Mesenteric fat pad (tissue), 1 donor: ENCODE data around the gene IGIP. TPM values are rescaled to one million over a fixed set of nuclear protein-coding genes. Genes with fewer than 3 reads are reported as not detected.

Experiments used
- DNase-seq: peaks from one replicate; pipeline ENCODE4 v3.0.0-alpha.2; 2020; ENCODE audit warnings: low spot score
- long read RNA-seq: library from polyadenylated mRNA; unstranded; transcript quantifications from one replicate; pipeline ENCODE4 v2.0.0, GENCODE V29; 2020
- total RNA-seq: library from RNA; stranded (reverse); fragmentation: NEBNext Ultra II Directional; extraction: Animal tissue kit (Norgen Biotek cat#: 25700); gene quantifications from one replicate; pipeline ENCODE4 v1.2.1, GENCODE V29; 2021
- donor health status: DM: yes; HTN: yes; CAD: no.

Gene IGIP
- total RNA-seq, result 13.3 TPM
- long read RNA-seq, result 0 reads

- no peak for DNase-seq
Observed at GRCh38 chr5:140125637-140126036, at the start of gene IGIP. TSS of gene IGIP (plus strand) at chr5:140125937. CDS start at chr5:140128477, 2,540 bp downstream.

GRCh38 chr5:140076142-140076541, 49.6 kb upstream of the IGIP start:
- no peak for DNase-seq

DNA sequence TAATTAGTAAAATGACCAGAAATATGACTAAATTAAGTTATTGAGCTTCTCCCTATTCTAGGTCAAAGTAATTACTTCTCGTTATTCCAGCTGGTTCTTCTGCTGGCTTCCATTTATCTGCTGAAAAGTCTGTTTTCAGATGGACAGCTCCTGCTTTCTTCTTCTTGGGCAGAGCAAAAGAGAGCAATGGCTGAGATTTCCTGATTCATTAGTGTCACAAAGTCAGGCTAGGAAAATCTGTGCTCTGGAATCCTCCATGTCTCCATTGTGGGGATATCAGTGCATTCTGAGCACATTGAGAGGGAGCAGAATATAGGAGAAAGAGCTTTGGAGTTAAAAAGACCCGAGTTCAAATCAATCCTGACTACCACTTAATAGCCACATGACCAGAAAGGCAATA, 48.9 kb upstream of the IGIP start:
- no peak for DNase-seq

DNA sequence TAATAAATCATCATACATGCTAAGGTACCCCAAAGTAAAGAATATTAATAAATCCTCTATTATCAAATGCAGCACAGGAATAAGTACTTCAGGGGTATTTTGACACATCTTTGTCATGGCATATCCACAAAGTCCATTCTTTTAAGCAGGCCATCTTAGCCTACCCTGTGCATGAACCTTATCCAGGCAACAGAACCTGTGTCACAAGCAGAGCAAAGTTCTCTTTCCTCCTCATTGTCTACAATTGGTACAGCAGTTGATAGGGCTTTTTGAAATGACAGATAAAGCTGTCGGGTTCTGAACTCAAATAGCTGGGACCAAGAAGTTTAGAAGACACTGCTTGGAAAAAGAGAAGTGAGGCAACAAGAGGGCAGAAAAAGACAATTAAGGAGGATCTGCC, 42.6 kb upstream of the IGIP start:
- DNase-seq, result no peak

- DNase-seq, result no peak
Observed at GRCh38 chr5:140083650-140084049, 42.1 kb upstream of the IGIP start.

GRCh38 chr5:140084541-140084940, 41.2 kb upstream of the IGIP start:
- DNase-seq, result no peak

GRCh38 chr5:140090251-140090650, 35.5 kb upstream of the IGIP start:
- no peak for DNase-seq

GRCh38 chr5:140093179-140093578, 32.6 kb upstream of the IGIP start:
- DNase-seq, result no peak

GRCh38 chr5:140093866-140094265, 31.9 kb upstream of the IGIP start:
- DNase-seq, result no peak

GRCh38 chr5:140094889-140095288, 30.8 kb upstream of the IGIP start:
- no peak for DNase-seq

GRCh38 chr5:140101179-140101578, 24.6 kb upstream of the IGIP start:
- DNase-seq, result no peak

DNA sequence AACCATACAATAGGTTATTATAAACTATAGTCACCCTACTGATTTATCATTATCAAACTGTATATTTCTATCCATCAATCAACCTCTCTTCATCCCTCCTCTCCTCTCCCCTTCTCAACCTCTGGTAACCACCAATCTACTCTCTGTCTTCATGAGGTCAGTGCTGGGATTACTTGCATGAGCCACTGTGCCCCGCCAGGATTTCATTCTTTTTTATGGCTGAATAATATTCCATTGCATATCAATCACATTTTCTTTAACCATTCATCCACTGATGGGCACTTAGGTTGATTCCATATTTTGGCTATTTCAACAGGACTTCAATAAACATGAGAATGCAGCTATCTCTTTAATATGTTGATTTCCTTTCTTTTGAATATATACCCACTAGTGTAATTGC, 22.6 kb upstream of the IGIP start:
- no peak for DNase-seq

- no peak for DNase-seq
Observed at GRCh38 chr5:140104100-140104499, 21.6 kb upstream of the IGIP start.

GRCh38 chr5:140106101-140106500, 19.6 kb upstream of the IGIP start:
- no peak for DNase-seq

DNA sequence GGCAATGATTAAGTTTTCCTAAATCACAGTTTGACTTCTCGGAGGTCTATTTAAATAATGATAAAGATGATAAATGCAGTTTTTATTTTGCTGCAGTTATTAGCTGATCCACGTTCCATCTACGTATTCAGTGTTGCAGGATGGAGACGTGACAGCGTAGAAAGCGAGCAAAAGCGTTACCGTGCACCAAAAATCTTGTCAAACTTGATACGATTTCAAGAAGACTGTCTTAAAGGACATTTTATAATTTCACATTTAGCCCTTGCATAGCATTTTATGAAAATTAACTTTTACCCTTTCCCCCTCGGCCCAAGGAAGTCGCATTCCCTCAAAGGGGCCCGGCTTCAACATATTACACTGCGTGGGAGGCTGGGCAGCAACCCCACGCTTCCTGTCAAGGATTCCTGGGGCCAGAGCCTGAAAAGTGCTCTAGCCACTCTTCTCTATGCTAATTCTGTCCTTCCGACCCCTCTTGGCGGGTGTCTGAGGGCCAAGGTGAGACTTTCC, 18.9 kb upstream of the IGIP start:
- DNase-seq, result no peak

- peak; percentile 97 for DNase-seq
Observed at GRCh38 chr5:140107312-140108092, 18.2 kb upstream of the IGIP start.

- no peak for DNase-seq
Observed at GRCh38 chr5:140108093-140109017, 17.4 kb upstream of the IGIP start.

GRCh38 chr5:140109018-140109758, 16.5 kb upstream of the IGIP start:
- DNase-seq, result no peak

- DNase-seq, result no peak
Observed at GRCh38 chr5:140109759-140110645, 15.7 kb upstream of the IGIP start.

DNA sequence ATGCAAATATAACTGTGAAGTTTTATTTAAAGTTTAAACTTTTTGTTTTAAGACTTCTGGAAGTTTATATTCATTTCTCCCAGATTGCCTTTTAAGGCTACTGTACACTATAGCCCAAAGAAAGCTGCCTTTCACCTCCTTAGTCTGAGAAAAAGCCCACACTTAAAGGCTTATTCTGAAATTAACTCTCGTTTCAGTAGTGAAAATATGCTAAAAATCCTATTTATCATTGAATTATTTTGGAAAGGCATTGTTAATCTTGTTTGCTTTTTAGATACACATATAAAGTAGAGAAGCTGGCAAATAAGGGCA, 15.1 kb upstream of the IGIP start:
- no peak for DNase-seq
